Chondrocyte (in vitro differentiated cells): ENCODE results near the gene RHOD. TPM values are rescaled to one million over a fixed set of nuclear protein-coding genes. Genes with fewer than 3 reads are reported as not detected.

Experiments used
- DNase-seq: peaks from one replicate; pipeline ENCODE4 v3.0.0; 2021; ENCODE audit warnings: mixed read lengths, low spot score
- H3K27ac Mint-ChIP-seq: one replicate; pipeline ENCODE4 v1.8.0; 2021; ENCODE audit warnings: mild to moderate bottlenecking, moderate library complexity, mixed read lengths; ENCODE audit not compliant: unreplicated experiment
- H3K27me3 Mint-ChIP-seq: 2 replicates; pipeline ENCODE4 v1.8.0; 2021; ENCODE audit warnings: low read depth, mixed read lengths
- H3K36me3 Mint-ChIP-seq: 2 replicates; pipeline ENCODE4 v1.8.0; 2021; ENCODE audit warnings: low read depth, mixed read lengths
- H3K4me1 Mint-ChIP-seq: 2 replicates; pipeline ENCODE4 v1.8.0; 2021; ENCODE audit warnings: low read depth, mild to moderate bottlenecking, mixed read lengths
- H3K4me3 Mint-ChIP-seq: one replicate; pipeline ENCODE4 v1.8.0; 2021; ENCODE audit warnings: mild to moderate bottlenecking, moderate library complexity, mixed read lengths; ENCODE audit not compliant: unreplicated experiment
- H3K9me3 Mint-ChIP-seq: 2 replicates; pipeline ENCODE4 v1.8.0; 2021; ENCODE audit warnings: low read depth, mixed read lengths
- total RNA-seq: library from RNA; stranded (reverse); gene quantifications from 3 replicates; pipeline ENCODE4 v1.2.1, GENCODE V29; 2021
- TF ChIP-seq, protein P1 (sequence below): fragments of 200-600 bp; sonication (generic); IDR thresholded peaks from 2 replicates; pipeline ENCODE4 v1.5.0; 2021; ENCODE audit warnings: antibody characterized with exemption, mild to moderate bottlenecking, moderate library complexity

Gene RHOD
- total RNA-seq, 1 donor from 2014 or later: 26.0 TPM

DNA sequence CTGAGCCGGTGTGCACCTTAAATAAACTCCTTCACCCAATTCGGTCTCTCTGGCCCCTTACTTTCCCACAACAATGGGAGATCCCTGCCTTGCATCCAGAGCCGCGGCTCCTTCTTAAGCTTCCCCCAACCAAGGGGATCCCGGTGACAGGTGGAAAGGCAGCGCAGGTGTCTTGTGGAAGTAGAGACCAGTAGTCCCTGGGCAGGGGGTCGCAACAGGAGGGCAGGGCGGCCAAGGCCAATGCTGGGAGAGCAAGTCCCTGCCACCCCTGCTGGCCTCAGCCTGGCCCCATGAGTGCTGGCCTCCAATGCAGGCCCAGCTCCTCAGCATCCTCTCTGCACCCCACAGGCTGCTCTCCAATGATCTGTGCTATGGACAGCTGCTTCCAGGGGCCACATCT is 41.6 kb upstream of the RHOD start:
- Mint-ChIP-seq H3K27me3 (no peaks in the 10 kb centered on the region), H3K27ac (no peak overlapping the region), H3K4me3 (no peak overlapping the region), H3K9me3 (no peaks in the 10 kb centered on the region), H3K4me1 (no peaks in the 10 kb centered on the region), H3K36me3 (no peaks in the 10 kb centered on the region)
- TF ChIP-seq, protein P1, sequence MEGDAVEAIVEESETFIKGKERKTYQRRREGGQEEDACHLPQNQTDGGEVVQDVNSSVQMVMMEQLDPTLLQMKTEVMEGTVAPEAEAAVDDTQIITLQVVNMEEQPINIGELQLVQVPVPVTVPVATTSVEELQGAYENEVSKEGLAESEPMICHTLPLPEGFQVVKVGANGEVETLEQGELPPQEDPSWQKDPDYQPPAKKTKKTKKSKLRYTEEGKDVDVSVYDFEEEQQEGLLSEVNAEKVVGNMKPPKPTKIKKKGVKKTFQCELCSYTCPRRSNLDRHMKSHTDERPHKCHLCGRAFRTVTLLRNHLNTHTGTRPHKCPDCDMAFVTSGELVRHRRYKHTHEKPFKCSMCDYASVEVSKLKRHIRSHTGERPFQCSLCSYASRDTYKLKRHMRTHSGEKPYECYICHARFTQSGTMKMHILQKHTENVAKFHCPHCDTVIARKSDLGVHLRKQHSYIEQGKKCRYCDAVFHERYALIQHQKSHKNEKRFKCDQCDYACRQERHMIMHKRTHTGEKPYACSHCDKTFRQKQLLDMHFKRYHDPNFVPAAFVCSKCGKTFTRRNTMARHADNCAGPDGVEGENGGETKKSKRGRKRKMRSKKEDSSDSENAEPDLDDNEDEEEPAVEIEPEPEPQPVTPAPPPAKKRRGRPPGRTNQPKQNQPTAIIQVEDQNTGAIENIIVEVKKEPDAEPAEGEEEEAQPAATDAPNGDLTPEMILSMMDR: no peak
- DNase-seq: no peak

DNA sequence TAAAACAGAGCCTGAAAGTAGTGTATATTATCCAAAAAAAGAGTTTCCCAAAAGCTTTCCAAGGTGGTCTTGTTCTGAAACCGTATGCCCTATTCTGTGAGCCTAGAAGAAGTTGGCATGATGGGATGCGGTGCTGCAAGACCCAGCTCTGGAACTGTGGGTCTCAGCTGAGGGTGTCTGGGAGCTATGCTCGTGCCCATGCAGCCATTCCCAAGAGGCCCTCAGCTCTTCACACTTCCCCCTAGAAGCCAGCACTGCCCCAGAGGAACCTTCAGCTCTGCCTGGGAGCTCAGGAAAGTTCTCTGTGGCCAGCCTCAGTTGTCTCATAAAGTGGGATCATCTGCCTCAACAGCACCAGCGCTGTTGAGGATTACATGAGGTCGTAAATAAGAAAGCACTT is 40.1 kb upstream of the RHOD start:
- no peak overlapping the region for H3K4me3 Mint-ChIP-seq
- no peaks in the 10 kb centered on the region for H3K27me3 Mint-ChIP-seq

DNA sequence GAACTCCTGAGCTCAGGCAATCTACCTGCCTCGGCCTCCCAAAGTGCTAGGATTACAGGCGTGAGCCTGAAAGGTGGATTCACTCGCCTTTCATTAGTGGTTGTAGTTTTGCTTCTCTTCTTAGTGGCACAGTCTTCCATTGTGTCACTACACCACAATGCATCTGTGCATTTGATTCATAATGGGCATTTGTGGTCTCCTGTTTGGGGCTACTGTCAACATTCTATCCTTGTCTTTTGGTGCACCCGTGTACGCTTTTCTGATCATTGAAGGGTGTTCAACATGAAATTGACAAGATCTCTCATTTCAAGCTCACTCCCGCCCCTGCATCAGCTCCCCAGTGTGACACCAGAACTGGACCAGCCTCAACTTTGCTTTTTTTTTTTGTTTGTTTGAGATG is 35.7 kb upstream of the RHOD start:
- H3K9me3 Mint-ChIP-seq: no peaks in the 10 kb centered on the region
- no peaks in the 10 kb centered on the region for H3K36me3 Mint-ChIP-seq
- no peak for DNase-seq
- no peak overlapping the region for H3K4me3 Mint-ChIP-seq
- peaks cover 28% of the 10 kb centered on the region for H3K4me1 Mint-ChIP-seq
- H3K27ac Mint-ChIP-seq: no peak overlapping the region
- TF ChIP-seq, protein P1: no peak
- no peaks in the 10 kb centered on the region for H3K27me3 Mint-ChIP-seq

More for the DNA sequence above, 40.1 kb upstream of the RHOD start:
- H3K4me1 Mint-ChIP-seq: no peaks in the 10 kb centered on the region
- no peak for DNase-seq
- H3K27ac Mint-ChIP-seq: no peak overlapping the region
- no peaks in the 10 kb centered on the region for H3K36me3 Mint-ChIP-seq
- no peaks in the 10 kb centered on the region for H3K9me3 Mint-ChIP-seq
- TF ChIP-seq, protein P1: no peak

DNA sequence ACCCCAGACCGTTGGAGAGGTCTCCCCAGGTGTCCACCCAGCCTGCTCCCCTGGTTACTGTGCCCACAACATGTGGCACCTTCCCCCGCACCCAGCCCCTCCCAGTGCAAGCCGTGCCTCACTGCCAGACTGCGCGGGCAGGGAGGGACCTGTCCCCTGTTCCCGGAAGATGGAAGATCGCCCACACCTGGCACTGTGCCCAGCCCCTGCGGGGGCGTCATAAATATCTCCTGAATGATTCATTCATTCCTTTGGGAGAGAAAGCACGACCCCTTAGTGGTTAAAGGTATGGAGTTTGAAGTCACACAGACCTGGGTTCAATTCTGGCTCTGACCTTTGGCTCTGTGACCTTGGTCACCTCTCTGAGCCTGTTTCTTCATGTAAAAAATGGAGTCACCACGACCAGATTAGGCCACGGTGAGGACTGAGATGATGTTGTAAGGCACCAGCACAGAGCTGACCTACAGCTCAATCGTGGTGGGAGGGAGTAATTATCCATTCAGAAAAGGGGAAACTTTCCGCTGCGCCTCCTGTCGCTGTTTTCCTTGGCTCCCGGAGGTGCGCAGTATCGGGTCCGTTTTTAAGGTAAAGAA is 34.2 kb upstream of the RHOD start:
- H3K27ac Mint-ChIP-seq: peak overlapping the region; percentile 85
- H3K4me3 Mint-ChIP-seq: peak overlapping the region; percentile 68
- peaks cover 28% of the 10 kb centered on the region for H3K4me1 Mint-ChIP-seq
- no peaks in the 10 kb centered on the region for H3K36me3 Mint-ChIP-seq
- no peaks in the 10 kb centered on the region for H3K27me3 Mint-ChIP-seq
- no peak for DNase-seq
- H3K9me3 Mint-ChIP-seq: no peaks in the 10 kb centered on the region
- TF ChIP-seq, protein P1: no peak

DNA sequence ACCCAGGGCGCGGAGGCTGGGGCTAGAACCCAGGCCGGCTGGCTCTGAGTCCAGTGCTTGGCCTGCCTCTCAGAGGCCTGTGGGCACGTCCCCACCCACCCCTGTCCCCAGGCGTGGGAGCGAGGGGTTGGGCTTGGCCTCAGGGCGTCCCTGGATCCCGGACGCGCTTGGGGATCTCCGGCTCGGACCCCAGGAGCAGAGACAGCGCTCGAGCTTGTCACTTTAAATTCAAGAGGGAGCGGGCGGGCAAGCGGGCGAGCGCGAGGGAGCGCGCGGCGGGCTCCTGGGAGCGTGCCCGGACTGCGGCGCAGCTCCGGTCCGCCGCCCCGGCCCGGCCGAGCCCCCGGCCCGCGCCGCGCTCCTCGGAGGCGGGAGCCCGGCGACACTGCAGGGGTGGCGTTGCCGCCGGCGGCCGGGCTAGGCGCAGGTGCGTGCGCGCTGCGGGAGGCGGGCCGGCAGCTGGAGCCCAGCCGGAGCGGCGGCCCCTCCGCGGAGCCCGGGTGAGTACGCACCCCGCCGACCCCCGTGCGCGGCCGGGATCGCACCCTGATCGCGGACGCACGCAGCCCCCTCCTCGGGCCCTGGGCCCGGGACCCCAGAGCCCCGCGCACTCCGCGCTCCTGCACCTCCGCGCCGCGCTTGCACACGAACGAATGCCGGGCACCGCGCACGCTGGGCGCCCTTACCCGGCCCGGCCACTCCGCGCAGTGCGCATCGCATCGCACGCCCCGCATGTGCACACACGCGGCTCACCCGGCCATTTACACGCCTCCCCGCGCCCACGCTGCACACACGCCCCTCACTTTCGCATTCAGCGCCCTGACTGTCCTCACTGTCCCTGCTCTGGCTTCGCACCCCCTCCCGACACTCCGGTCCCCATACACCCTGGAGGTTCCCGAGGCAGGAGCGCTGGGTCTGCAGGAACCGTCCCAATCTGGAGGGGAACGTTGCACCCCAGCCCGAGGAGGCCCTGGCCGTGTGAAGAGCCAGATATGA is 33.4 kb upstream of the RHOD start, which contains the start of gene SYT12:
TSS of gene SYT12 (plus strand) at position 174 of the 996 bp plus-strand sequence. CDS start 7,011 bp downstream, outside the sequence.
- Mint-ChIP-seq H3K27me3 (no peaks in the 10 kb centered on the region), H3K36me3 (no peaks in the 10 kb centered on the region), H3K27ac (peak within 1 kb of the TSS; percentile 85), H3K9me3 (no peaks in the 10 kb centered on the region), H3K4me3 (peak within 1 kb of the TSS; percentile 78), H3K4me1 (peaks cover 31% of the 10 kb centered on the region)
- TF ChIP-seq, protein P1: no peak
- no peak for DNase-seq
